ENCODE measurements around the gene MAGI2.
"Not testable (repeated sequence)": the region's sequence is repeated elsewhere in the genome, so short reads cannot be mapped to it uniquely, and the experiment has no call there.

Gene MAGI2

GRCh38 chr7:79137942-79138341 lies 315.5 kb downstream of the MAGI2 start:
- no peak for DNase-seq

- no peak for DNase-seq
Observed at GRCh38 chr7:79132844-79133451, 320.5 kb downstream of the MAGI2 start.

GRCh38 chr7:79130715-79131114 lies 322.8 kb downstream of the MAGI2 start:
- no peak for DNase-seq

- DNase-seq: no peak
Observed at GRCh38 chr7:79124331-79124730, 329.1 kb downstream of the MAGI2 start.

GRCh38 chr7:79118143-79118542 lies 335.3 kb downstream of the MAGI2 start:
- no peak for DNase-seq

- no peak for DNase-seq
Observed at GRCh38 chr7:79096361-79096805, 357.1 kb downstream of the MAGI2 start.

GRCh38 chr7:79093421-79093820 lies 360.0 kb downstream of the MAGI2 start:
- DNase-seq: no peak

GRCh38 chr7:79091661-79092060 lies 361.8 kb downstream of the MAGI2 start:
- no peak for DNase-seq

- no peak for DNase-seq
Observed at GRCh38 chr7:79091011-79091410, 362.5 kb downstream of the MAGI2 start.

- DNase-seq: no peak
Observed at GRCh38 chr7:79090543-79090942, 362.9 kb downstream of the MAGI2 start.

GRCh38 chr7:79084423-79084822 lies 369.0 kb downstream of the MAGI2 start:
- no peak for DNase-seq

- no peak for DNase-seq
Observed at GRCh38 chr7:79079919-79080554, 373.4 kb downstream of the MAGI2 start.

GRCh38 chr7:79078273-79078672 lies 375.2 kb downstream of the MAGI2 start:
- no peak for DNase-seq

GRCh38 chr7:79071187-79071586 lies 382.3 kb downstream of the MAGI2 start:
- DNase-seq: not testable (repeated sequence)

- DNase-seq: no peak
Observed at GRCh38 chr7:79064187-79064823, 389.2 kb downstream of the MAGI2 start.

- no peak for DNase-seq
Observed at GRCh38 chr7:79063019-79063698, 390.3 kb downstream of the MAGI2 start.

- DNase-seq: no peak
Observed at GRCh38 chr7:79060498-79060897, 393.0 kb downstream of the MAGI2 start.

GRCh38 chr7:79055722-79056415 lies 397.6 kb downstream of the MAGI2 start:
- no peak for DNase-seq

GRCh38 chr7:79051915-79052314 lies 401.6 kb downstream of the MAGI2 start:
- no peak for DNase-seq

GRCh38 chr7:79050603-79051002 lies 402.9 kb downstream of the MAGI2 start:
- DNase-seq: no peak

GRCh38 chr7:79046061-79046460 lies 407.4 kb downstream of the MAGI2 start:
- no peak for DNase-seq

- DNase-seq: no peak
Observed at GRCh38 chr7:79037001-79037400, 416.5 kb downstream of the MAGI2 start.

GRCh38 chr7:79036356-79036755 lies 417.1 kb downstream of the MAGI2 start:
- no peak for DNase-seq

Measured in activated CD4-positive, alpha-beta T cell treated with anti-CD3 and anti-CD28 coated beads, Interleukin-2, Interleukin-6, amounts not matched to agents 100 ng/mL and 50 ng/mL, durations not matched to agents 16 hours and 8 hours (primary cell).